OCI-LY3 (cell line): ENCODE results near the gene RAG2.

Experiments
- H2AFZ ChIP-seq: fragments of 200-600, 300-600 bp; shearing (Covaris generic); 2 replicates; pipeline ENCODE4 v1.6.0; 2014; ENCODE audit warnings: antibody characterized with exemption, low read depth, low read length
- H3K27ac ChIP-seq: fragments of 200-600, 300-600 bp; sonication (generic); 2 replicates; pipeline ENCODE4 v1.5.1; 2014; ENCODE audit warnings: mild to moderate bottlenecking, low read length, moderate library complexity, mixed read lengths
- H3K27me3 ChIP-seq: fragments of 200-600, 300-600 bp; sonication (generic); 2 replicates; pipeline ENCODE4 v1.6.1; 2014; ENCODE audit warnings: low read depth, low read length, mixed read lengths
- H3K36me3 ChIP-seq: fragments of 200-600, 300-600 bp; sonication (generic); replicated peaks from 2 replicates; pipeline ENCODE3; 2014; ENCODE audit warnings: low read depth, low read length, mixed read lengths
- H3K4me1 ChIP-seq: fragments of 300-600, 200-600 bp; sonication (generic); 2 replicates; pipeline ENCODE4 v1.6.1; 2014; ENCODE audit warnings: low read length, mixed read lengths
- H3K4me2 ChIP-seq: fragments of 200-600, 300-600 bp; sonication (generic); 2 replicates; pipeline ENCODE4 v1.6.1; 2014; ENCODE audit warnings: low read length, mixed read lengths
- H3K4me3 ChIP-seq: fragments of 300-600, 200-600 bp; sonication (generic); 2 replicates; pipeline ENCODE4 v1.5.1; 2014; ENCODE audit warnings: antibody characterized with exemption, mild to moderate bottlenecking, low read length, moderate library complexity
- H3K79me2 ChIP-seq: fragments of 300-600, 200-600 bp; shearing (Covaris generic); 2 replicates; pipeline ENCODE4 v1.6.1; 2014; ENCODE audit warnings: mild to moderate bottlenecking, low read length, mixed read lengths
- H3K9ac ChIP-seq: fragments of 300-600, 200-600 bp; shearing (Covaris generic); 2 replicates; pipeline ENCODE4 v1.6.0; 2014; ENCODE audit warnings: mild to moderate bottlenecking, low read length, moderate library complexity
- H3K9me3 ChIP-seq: fragments of 200-600, 300-600 bp; shearing (Covaris generic); 2 replicates; pipeline ENCODE4 v1.6.1; 2014; ENCODE audit warnings: low read length, mixed read lengths; ENCODE audit not compliant: insufficient read depth
- H4K20me1 ChIP-seq: fragments of 200-600, 300-600 bp; sonication (generic); 2 replicates; pipeline ENCODE4 v1.6.1; 2016; ENCODE audit warnings: low read length, mixed read lengths; ENCODE audit not compliant: insufficient read depth
- EZH2phosphoT487 ChIP-seq: fragments of 200-600 bp; shearing (Covaris generic); IDR thresholded peaks from 2 replicates; pipeline ENCODE4 v1.6.1; 2018; ENCODE audit warnings: antibody characterized with exemption, mixed run types, low read depth
- TF ChIP-seq, protein P1 (sequence below): fragments of 200-600, 300-600 bp; sonication (generic); IDR thresholded peaks from 2 replicates; pipeline ENCODE4 v1.5.1; 2014; ENCODE audit warnings: antibody characterized with exemption, low read length, low read depth

The RAG2 gene

DNA sequence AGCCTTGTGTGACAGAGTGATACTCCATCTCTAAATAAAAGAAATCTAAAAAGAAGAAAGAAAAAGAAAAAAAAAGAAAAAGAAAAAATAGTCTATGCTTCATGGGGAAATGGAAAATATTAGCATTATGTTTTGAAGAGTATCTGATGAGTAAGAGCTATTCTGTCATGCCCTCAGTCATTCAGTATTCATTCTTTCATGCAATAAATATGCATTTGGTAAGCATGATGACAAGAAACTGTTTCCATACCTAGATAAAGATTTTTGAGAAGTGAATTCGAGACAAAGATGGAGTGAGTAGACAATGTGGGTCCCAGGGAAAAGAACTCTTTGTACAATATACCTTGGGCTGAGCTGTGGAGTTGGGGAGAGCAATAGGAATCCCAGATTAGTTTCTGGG, 9.9 kb downstream of the RAG2 start:
- TF ChIP-seq, protein P1, sequence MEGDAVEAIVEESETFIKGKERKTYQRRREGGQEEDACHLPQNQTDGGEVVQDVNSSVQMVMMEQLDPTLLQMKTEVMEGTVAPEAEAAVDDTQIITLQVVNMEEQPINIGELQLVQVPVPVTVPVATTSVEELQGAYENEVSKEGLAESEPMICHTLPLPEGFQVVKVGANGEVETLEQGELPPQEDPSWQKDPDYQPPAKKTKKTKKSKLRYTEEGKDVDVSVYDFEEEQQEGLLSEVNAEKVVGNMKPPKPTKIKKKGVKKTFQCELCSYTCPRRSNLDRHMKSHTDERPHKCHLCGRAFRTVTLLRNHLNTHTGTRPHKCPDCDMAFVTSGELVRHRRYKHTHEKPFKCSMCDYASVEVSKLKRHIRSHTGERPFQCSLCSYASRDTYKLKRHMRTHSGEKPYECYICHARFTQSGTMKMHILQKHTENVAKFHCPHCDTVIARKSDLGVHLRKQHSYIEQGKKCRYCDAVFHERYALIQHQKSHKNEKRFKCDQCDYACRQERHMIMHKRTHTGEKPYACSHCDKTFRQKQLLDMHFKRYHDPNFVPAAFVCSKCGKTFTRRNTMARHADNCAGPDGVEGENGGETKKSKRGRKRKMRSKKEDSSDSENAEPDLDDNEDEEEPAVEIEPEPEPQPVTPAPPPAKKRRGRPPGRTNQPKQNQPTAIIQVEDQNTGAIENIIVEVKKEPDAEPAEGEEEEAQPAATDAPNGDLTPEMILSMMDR = no peak
- no peak for TF ChIP-seq EZH2phosphoT487
- H3K9ac ChIP-seq = no peak overlapping the region
- H3K4me1 ChIP-seq = no peaks in the 10 kb centered on the region
- peaks cover 36% of the 10 kb centered on the region for H3K27me3 ChIP-seq
- no peak overlapping the region for H3K4me2 ChIP-seq
- no peak overlapping the region for H2AFZ ChIP-seq
- no peak overlapping the region for H3K4me3 ChIP-seq
- H3K79me2 ChIP-seq = no peaks in the 10 kb centered on the region
- H4K20me1 ChIP-seq = no peaks in the 10 kb centered on the region
- no peak overlapping the region for H3K27ac ChIP-seq
- no peaks in the 10 kb centered on the region for H3K9me3 ChIP-seq
- no peaks in the 10 kb centered on the region for H3K36me3 ChIP-seq

DNA sequence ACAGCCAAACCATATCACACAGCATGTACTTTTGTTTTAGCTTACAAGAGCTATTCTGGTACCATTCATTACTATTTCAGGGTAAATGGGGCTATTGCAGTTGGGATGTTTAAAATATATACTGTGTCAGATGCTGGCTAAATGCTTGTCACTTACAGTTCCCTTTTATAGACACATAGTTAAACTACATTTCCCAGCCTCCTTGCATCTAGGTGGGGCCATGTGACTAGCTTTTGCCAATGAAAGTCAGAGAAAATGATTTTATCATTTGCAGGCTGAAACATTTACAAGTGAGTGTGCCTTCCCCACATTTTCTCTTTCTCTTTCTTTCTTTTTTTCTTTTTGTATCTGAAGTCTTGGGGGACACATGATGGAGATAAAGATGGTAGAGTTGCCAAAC, 11.5 kb downstream of the RAG2 start:
- no peaks in the 10 kb centered on the region for H3K36me3 ChIP-seq
- H4K20me1 ChIP-seq = no peaks in the 10 kb centered on the region
- H3K9me3 ChIP-seq = no peaks in the 10 kb centered on the region
- H2AFZ ChIP-seq = no peak overlapping the region
- no peak overlapping the region for H3K27ac ChIP-seq
- no peak overlapping the region for H3K4me3 ChIP-seq
- H3K4me2 ChIP-seq = no peak overlapping the region
- no peaks in the 10 kb centered on the region for H3K4me1 ChIP-seq
- peaks cover 27% of the 10 kb centered on the region for H3K27me3 ChIP-seq
- H3K79me2 ChIP-seq = no peaks in the 10 kb centered on the region
- H3K9ac ChIP-seq = no peak overlapping the region
- no peak for TF ChIP-seq EZH2phosphoT487
- TF ChIP-seq, protein P1 = no peak

DNA sequence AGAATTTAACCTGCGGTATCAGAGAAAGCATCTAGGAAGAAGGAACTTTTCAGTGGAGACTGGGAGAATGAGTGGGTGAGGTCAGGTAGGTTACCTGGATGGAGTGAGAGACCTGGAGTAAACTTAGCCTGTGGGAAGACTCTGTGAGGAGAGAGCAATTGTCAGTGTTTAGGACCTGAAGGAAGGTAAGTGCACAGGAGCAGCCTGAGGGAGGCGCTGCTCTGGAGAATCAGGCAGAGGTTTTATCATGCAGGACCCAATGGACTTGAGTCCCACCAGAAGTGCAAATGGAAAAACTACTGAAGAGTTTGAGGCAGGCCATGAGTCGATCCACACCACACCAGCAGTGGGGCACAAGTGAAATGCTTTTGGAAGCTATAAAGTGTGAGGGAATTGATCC, 14.4 kb downstream of the RAG2 start:
- Histone ChIP-seq H3K36me3 (no peaks in the 10 kb centered on the region), H3K27ac (no peak overlapping the region), H3K79me2 (no peaks in the 10 kb centered on the region), H3K27me3 (peaks cover 11% of the 10 kb centered on the region), H4K20me1 (no peaks in the 10 kb centered on the region), H3K9me3 (no peaks in the 10 kb centered on the region), H3K9ac (no peak overlapping the region), H2AFZ (no peak overlapping the region), H3K4me2 (no peak overlapping the region), H3K4me1 (no peaks in the 10 kb centered on the region), H3K4me3 (no peak overlapping the region)
- no peak for TF ChIP-seq EZH2phosphoT487
- TF ChIP-seq, protein P1 = no peak

DNA sequence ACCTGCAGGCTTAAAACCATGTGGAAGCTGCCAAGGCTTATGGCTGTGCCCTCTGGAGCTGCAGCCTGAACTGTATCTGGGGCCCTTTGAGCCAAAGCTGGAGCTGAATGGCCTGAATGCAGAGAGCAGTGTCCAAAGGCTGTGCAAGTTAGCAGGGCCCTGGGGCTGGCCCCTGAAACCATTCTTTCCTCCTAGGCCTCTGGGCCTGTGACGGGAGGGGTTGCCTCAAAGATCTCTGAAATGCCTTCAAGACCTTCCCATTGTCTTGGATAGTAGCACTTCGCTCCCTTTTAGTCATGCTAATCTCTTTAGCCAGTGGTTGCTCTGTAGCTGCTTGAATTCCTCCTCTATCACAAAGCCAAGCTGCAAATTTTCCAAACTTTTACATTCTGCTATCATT, 16.5 kb downstream of the RAG2 start:
- no peak for TF ChIP-seq EZH2phosphoT487
- TF ChIP-seq, protein P1 = no peak
- Histone ChIP-seq H3K79me2 (no peaks in the 10 kb centered on the region), H3K4me2 (no peak overlapping the region), H3K9ac (no peak overlapping the region), H3K27me3 (peaks cover 19% of the 10 kb centered on the region), H4K20me1 (no peaks in the 10 kb centered on the region), H3K9me3 (no peaks in the 10 kb centered on the region), H3K36me3 (no peaks in the 10 kb centered on the region), H3K27ac (no peak overlapping the region), H3K4me3 (no peak overlapping the region), H3K4me1 (no peaks in the 10 kb centered on the region), H2AFZ (no peak overlapping the region)
